WTC11 (cell line): ENCODE data around the gene NEUROD2. TPM values are rescaled to one million over a fixed set of nuclear protein-coding genes. Genes with fewer than 3 reads are reported as not detected.

Experiments used
- ATAC-seq: fragments of 200-7000 bp; cut with Tn5 transposase; 2 replicates; pipeline ENCODE4 v1.10.0; 2021; ENCODE audit warnings: mild to moderate bottlenecking, moderate library complexity
- CTCF ChIA-PET: fragments of 300-600 bp; sonication (Branson Sonifier 250); formaldehyde crosslinking; loops from one replicate; lab custom pipeline; 2021; ENCODE audit warnings: antibody characterized with exemption; lab: Charles Lee
- POLR2A ChIA-PET: fragments of 350-600 bp; sonication (Branson Sonifier 250); formaldehyde crosslinking; loops from one replicate; lab custom pipeline; 2021; ENCODE audit warnings: antibody characterized with exemption; lab: Charles Lee
- DNase-seq: peaks from one replicate; pipeline ENCODE4 v3.0.0; 2021; ENCODE audit warnings: low spot score
- H3K27ac Mint-ChIP-seq: 2 replicates; pipeline ENCODE4 v1.8.0; 2021; ENCODE audit warnings: mixed read lengths
- H3K27me3 Mint-ChIP-seq: 2 replicates; pipeline ENCODE4 v1.8.0; 2021; ENCODE audit warnings: low read depth, mild to moderate bottlenecking, moderate library complexity, mixed read lengths
- H3K36me3 Mint-ChIP-seq: 2 replicates; pipeline ENCODE4 v1.8.0; 2021; ENCODE audit warnings: mixed read lengths
- H3K4me1 Mint-ChIP-seq: 2 replicates; pipeline ENCODE4 v1.8.0; 2022; ENCODE audit warnings: mixed read lengths
- H3K4me3 Mint-ChIP-seq: 2 replicates; pipeline ENCODE4 v1.8.0; 2021; ENCODE audit warnings: mild to moderate bottlenecking, moderate library complexity, mixed read lengths
- H3K9me3 Mint-ChIP-seq: 2 replicates; pipeline ENCODE4 v1.8.0; 2021; ENCODE audit warnings: mixed read lengths
- AR ChIP-seq: fragments of 250-450 bp; sonication (Bioruptor Pico); IDR thresholded peaks from 2 replicates; pipeline ENCODE4 v1.9.0; 2021; ENCODE audit warnings: mild to moderate bottlenecking
- ATF2 ChIP-seq: sonication (generic); formaldehyde crosslinking; IDR thresholded peaks from 2 replicates; pipeline ENCODE4 v1.8.1; 2022; ENCODE audit warnings: low read depth, missing genetic modification reagents, borderline replicate concordance
- ATF6 ChIP-seq: sonication (generic); formaldehyde crosslinking; IDR thresholded peaks from 2 replicates; pipeline ENCODE4 v1.8.1; 2023; ENCODE audit warnings: mild to moderate bottlenecking, missing genetic modification reagents
- CDX4 ChIP-seq: fragments of 250-450 bp; sonication (Bioruptor Pico); IDR thresholded peaks from 2 replicates; pipeline ENCODE4 v1.9.0; 2021; ENCODE audit warnings: moderate library complexity, mild to moderate bottlenecking, inconsistent platforms, borderline replicate concordance
- CREB1 ChIP-seq: sonication (generic); formaldehyde crosslinking; IDR thresholded peaks from 2 replicates; pipeline ENCODE4 v1.8.0; 2023; ENCODE audit warnings: mild to moderate bottlenecking, missing genetic modification reagents
- CREM ChIP-seq: sonication (generic); formaldehyde crosslinking; IDR thresholded peaks from 2 replicates; pipeline ENCODE4 v1.8.1; 2022; ENCODE audit warnings: mild to moderate bottlenecking, missing genetic modification reagents, moderate library complexity
- ETV6 ChIP-seq: sonication (generic); formaldehyde crosslinking; IDR thresholded peaks from 2 replicates; pipeline ENCODE4 v1.8.1; 2022; ENCODE audit warnings: mild to moderate bottlenecking, missing genetic modification reagents
- FOXJ3 ChIP-seq: sonication (generic); formaldehyde crosslinking; IDR thresholded peaks from 2 replicates; pipeline ENCODE4 v1.9.0; 2021; ENCODE audit warnings: missing genetic modification reagents, mild to moderate bottlenecking, borderline replicate concordance
- NFATC4 ChIP-seq: fragments of 250-450 bp; sonication (Bioruptor Pico); IDR thresholded peaks from 2 replicates; pipeline ENCODE4 v1.9.0; 2021; ENCODE audit warnings: mild to moderate bottlenecking
- NR1H2 ChIP-seq: sonication (generic); formaldehyde crosslinking; IDR thresholded peaks from 2 replicates; pipeline ENCODE4 v1.9.0; 2021; ENCODE audit warnings: mild to moderate bottlenecking, moderate library complexity, missing genetic modification reagents
- NR3C1 ChIP-seq: sonication (generic); formaldehyde crosslinking; conservative IDR thresholded peaks from 2 replicates; pipeline ENCODE4 v1.8.1; 2023; ENCODE audit warnings: low read depth, mild to moderate bottlenecking, missing genetic modification reagents
- OVOL2 ChIP-seq: fragments of 250-450 bp; sonication (Bioruptor Pico); IDR thresholded peaks from 2 replicates; pipeline ENCODE4 v1.9.0; 2021; ENCODE audit warnings: mild to moderate bottlenecking, borderline replicate concordance
- SMAD3 ChIP-seq: sonication (generic); formaldehyde crosslinking; IDR thresholded peaks from 2 replicates; pipeline ENCODE4 v1.8.0; 2022; ENCODE audit warnings: missing genetic modification reagents, mild to moderate bottlenecking, borderline replicate concordance
- SMAD4 ChIP-seq: sonication (generic); formaldehyde crosslinking; IDR thresholded peaks from 2 replicates; pipeline ENCODE4 v1.8.0; 2022; ENCODE audit warnings: mild to moderate bottlenecking, missing genetic modification reagents
- STAT6 ChIP-seq: sonication (generic); formaldehyde crosslinking; conservative IDR thresholded peaks from 2 replicates; pipeline ENCODE4 v1.8.1; 2023; ENCODE audit warnings: mild to moderate bottlenecking, low read depth, missing genetic modification reagents, moderate library complexity
- TP53 ChIP-seq: sonication (generic); formaldehyde crosslinking; IDR thresholded peaks from 2 replicates; pipeline ENCODE4 v1.8.1; 2023; ENCODE audit warnings: mild to moderate bottlenecking, missing genetic modification reagents
- USF2 ChIP-seq: sonication (generic); formaldehyde crosslinking; IDR thresholded peaks from 2 replicates; pipeline ENCODE4 v1.8.1; 2023; ENCODE audit warnings: mild to moderate bottlenecking, missing genetic modification reagents, moderate library complexity
- ZNF263 ChIP-seq: sonication (generic); formaldehyde crosslinking; IDR thresholded peaks from 2 replicates; pipeline ENCODE4 v1.8.1; 2022; ENCODE audit warnings: low read depth, mild to moderate bottlenecking, moderate library complexity, missing genetic modification reagents
- ZNF396 ChIP-seq: fragments of 250-450 bp; sonication (Bioruptor Pico); IDR thresholded peaks from 2 replicates; pipeline ENCODE4 v1.8.0; 2021; ENCODE audit warnings: mild to moderate bottlenecking, moderate library complexity, borderline replicate concordance
- ZNF423 ChIP-seq: fragments of 250-450 bp; sonication (Bioruptor Pico); IDR thresholded peaks from 2 replicates; pipeline ENCODE4 v2.1.2; 2022; ENCODE audit warnings: mild to moderate bottlenecking, moderate library complexity
- total RNA-seq: library from RNA; stranded (reverse); gene quantifications from 3 replicates; pipeline ENCODE4 v1.2.3, GENCODE V29; 2021

Gene NEUROD2
- total RNA-seq, 1 experiment from 2014 or later: not detected

- ChIA-PET POLR2A (no interaction called here), CTCF (interaction anchor here (0.9 to 23.6 kb wide), 9 partner anchors 9 to 35 kb away, joined by 3 to 851 read pairs (median 5); no protein-coding TSS in a partner anchor)
- Mint-ChIP-seq H3K27me3 (no peaks in the 10 kb centered on the region), H3K4me3 (no peak overlapping the region), H3K36me3 (no peaks in the 10 kb centered on the region), H3K27ac (peak overlapping the region; percentile 50; the same call in 1 of the 2 replicates), H3K9me3 (no peaks in the 10 kb centered on the region), H3K4me1 (peaks cover 68% of the 10 kb centered on the region)
- ATAC-seq: no peak
- TF ChIP-seq ZNF423 (CRISPR knock-in tag) (no peak), OVOL2 (CRISPR knock-in tag) (no peak), SMAD3 (CRISPR knock-in tag) (no peak), AR (CRISPR knock-in tag) (no peak), NR1H2 (CRISPR knock-in tag) (no peak), NR3C1 (no peak), USF2 (CRISPR knock-in tag) (no peak), SMAD4 (no peak), STAT6 (CRISPR knock-in tag) (no peak), ATF2 (CRISPR knock-in tag) (no peak), ATF6 (CRISPR knock-in tag) (no peak), ETV6 (CRISPR knock-in tag) (no peak), ZNF263 (CRISPR knock-in tag) (no peak), CREM (no peak), ZNF396 (CRISPR knock-in tag) (no peak), NFATC4 (CRISPR knock-in tag) (no peak), TP53 (CRISPR knock-in tag) (no peak), FOXJ3 (no peak), CDX4 (CRISPR knock-in tag) (no peak), CREB1 (CRISPR knock-in tag) (no peak)
- DNase-seq: no peak
Observed at GRCh38 chr17:39640591-39641031, 32.9 kb upstream of the NEUROD2 start.
